Prostate gland (tissue), 2 donors: ENCODE data around the gene ECM1. TPM values are rescaled to one million over a fixed set of nuclear protein-coding genes. Genes with fewer than 3 reads are reported as not detected.

Experiments used
- DNase-seq: peaks from one replicate; pipeline ENCODE4 v3.0.0-alpha.2; 2019; ENCODE audit warnings: low spot score
- H3K27ac ChIP-seq, 2 donors: fragments of 200-600 bp; sonication (generic); 2 replicates each; pipeline ENCODE4 v1.5.1; 2017 to 2019
- H3K27me3 ChIP-seq: fragments of 200-600 bp; sonication (generic); replicated peaks from 2 replicates; pipeline ENCODE4 v1.5.1; 2019; ENCODE audit not compliant: insufficient read depth
- H3K36me3 ChIP-seq, 2 donors: fragments of 200-600 bp; sonication (generic); 1 replicate in 1 of 2; 2 replicates in 1 of 2; pipeline versions ENCODE4 v1.5.1 to v1.8.1; 2017 to 2019
- H3K4me1 ChIP-seq: fragments of 200-600 bp; sonication (generic); replicated peaks from 2 replicates; pipeline ENCODE4 v1.5.1; 2019
- H3K4me3 ChIP-seq, 2 donors: fragments of 200-600 bp; sonication (generic); 2 replicates each; pipeline ENCODE4 v1.5.1; 2017 to 2019
- H3K9me3 ChIP-seq: fragments of 200-600 bp; sonication (generic); 2 replicates; pipeline ENCODE4 v1.5.1; 2017
- CTCF ChIP-seq, 4 experiments: fragments of 200-600 bp in 2 of 4; fragments of 450-650 bp in 2 of 4; sonication (generic) in 2 of 4; IDR thresholded peaks; 1 replicate in 3 of 4; 2 replicates in 1 of 4; pipeline ENCODE4 v1.5.1; 2016 to 2019; ENCODE audit warnings: antibody characterized with exemption in 4 of 4, mild to moderate bottlenecking in 2 of 4, moderate library complexity in 2 of 4
- POLR2A ChIP-seq: fragments of 450-650 bp; IDR thresholded peaks from one replicate; pipeline ENCODE4 v1.6.1; 2016; ENCODE audit warnings: antibody characterized with exemption, mild to moderate bottlenecking
- POLR2AphosphoS5 ChIP-seq: sonication (generic); formaldehyde crosslinking; IDR thresholded peaks from one replicate; pipeline ENCODE4 v1.6.1; 2017; ENCODE audit warnings: antibody characterized with exemption
- WGBS: methylation state at CpG from one replicate; pipeline ENCODE4 v1.1.5; 2018; 5-methylcytosine and 5-hydroxymethylcytosine counted together
- intact Hi-C: fragments of 100-400 bp; cut with DNase I; formaldehyde crosslinking; loops from one replicate; pipeline ENCODE4 v1.14.2; 2022
- total RNA-seq, 2 donors: library from RNA; depleted of rRNA; stranded (reverse); fragments of >200 nt; gene quantifications; one replicate each; pipeline ENCODE4 v1.1.0, GENCODE V29; 2016

The ECM1 gene
- total RNA-seq, 2 donors from 2014 or later = 4.7 to 12.3 TPM

- H3K4me3 ChIP-seq = peak within 1 kb of the TSS; percentile 50 to 76
- intact Hi-C loops = loop anchor here (5.0 kb wide), 1 partner anchor 45 kb away; no protein-coding TSS in a partner anchor
- under 1% methylated on average over 27 of the region's 30 CpGs for WGBS
- peak; percentile 96 for DNase-seq
- H3K27ac ChIP-seq = peak within 1 kb of the TSS; percentile 63 to 80
- peaks cover 4% of the 10 kb centered on the region for H3K4me1 ChIP-seq
- H3K27me3 ChIP-seq = no peaks in the 10 kb centered on the region
- no peaks in the 10 kb centered on the region for H3K36me3 ChIP-seq
- no peaks in the 10 kb centered on the region for H3K9me3 ChIP-seq
- TF ChIP-seq POLR2A (peak; percentile 60), POLR2AphosphoS5 (peak; percentile 97), CTCF (IDR thresholded peaks at IDR 0.05) (peak in 3 of 4 experiments; percentile 16 to 77 (median 68))
These were observed 20.7 kb upstream of the ECM1 start, which contains the start of gene TARS2 for GRCh38 chr1:150486966-150487762. Gene TARS2 (plus strand): TSS chr1:150487419. CDS start chr1:150487451, 32 bp downstream.

- peak overlapping the region; percentile 63 to 80 for H3K27ac ChIP-seq
- WGBS = 3% methylated on average over 7 of the region's 7 CpGs
These were observed 20.2 kb upstream of the ECM1 start for GRCh38 chr1:150487763-150488115.

GRCh38 chr1:150493175-150493574, 14.7 kb upstream of the ECM1 start:
- WGBS = 93% methylated on average over 8 of the region's 8 CpGs
- no peaks in the 10 kb centered on the region for H3K36me3 ChIP-seq

More at GRCh38 chr1:150487763-150488115, 20.2 kb upstream of the ECM1 start:
- H3K36me3 ChIP-seq = no peaks in the 10 kb centered on the region
- intact Hi-C loops = loop anchor here (5.0 kb wide), 1 partner anchor 45 kb away; no protein-coding TSS in a partner anchor
- TF ChIP-seq POLR2A (no peak), POLR2AphosphoS5 (no peak), CTCF (IDR thresholded peaks at IDR 0.05) (no peak)
- peak overlapping the region; percentile 50 to 76 for H3K4me3 ChIP-seq
- H3K9me3 ChIP-seq = no peaks in the 10 kb centered on the region
- H3K27me3 ChIP-seq = no peaks in the 10 kb centered on the region
- no peak for DNase-seq
- peaks cover 4% of the 10 kb centered on the region for H3K4me1 ChIP-seq

DNA sequence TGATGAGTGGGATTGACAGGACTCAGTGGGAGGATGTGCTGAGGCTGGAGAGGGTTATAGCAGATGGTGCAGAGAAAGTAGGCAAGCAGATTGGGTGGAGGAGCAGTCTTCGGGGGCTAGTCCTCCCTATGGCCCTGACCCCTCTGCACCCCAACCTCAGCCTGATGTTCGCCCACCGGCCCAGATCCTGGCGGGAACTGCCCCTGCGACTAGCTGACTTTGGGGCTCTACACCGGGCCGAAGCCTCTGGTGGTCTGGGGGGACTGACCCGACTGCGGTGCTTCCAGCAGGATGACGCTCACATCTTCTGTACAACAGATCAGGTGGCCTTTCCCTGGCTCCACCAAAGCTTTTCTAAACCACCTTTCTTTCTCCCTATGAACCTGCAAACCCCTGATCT, 9.6 kb upstream of the ECM1 start:
- H3K27me3 ChIP-seq = no peaks in the 10 kb centered on the region
- H3K9me3 ChIP-seq = no peaks in the 10 kb centered on the region
- 96% methylated on average over 10 of the region's 10 CpGs for WGBS
- intact Hi-C loops = no loop called here
- H3K36me3 ChIP-seq = peaks cover 0 to 2% of the 10 kb centered on the region in 2 donors
- no peak for DNase-seq
- no peak for TF ChIP-seq CTCF (IDR thresholded peaks at IDR 0.05)
- no peak for TF ChIP-seq POLR2A
- no peak for TF ChIP-seq POLR2AphosphoS5
- H3K4me1 ChIP-seq = no peaks in the 10 kb centered on the region
- H3K27ac ChIP-seq = no peak overlapping the region
- no peak overlapping the region for H3K4me3 ChIP-seq

More at GRCh38 chr1:150493175-150493574, 14.7 kb upstream of the ECM1 start:
- no peak overlapping the region for H3K27ac ChIP-seq
- H3K9me3 ChIP-seq = no peaks in the 10 kb centered on the region
- no peak for TF ChIP-seq POLR2A
- TF ChIP-seq POLR2AphosphoS5 = no peak
- TF ChIP-seq CTCF (IDR thresholded peaks at IDR 0.05) = no peak
- no peaks in the 10 kb centered on the region for H3K4me1 ChIP-seq
- no peak overlapping the region for H3K4me3 ChIP-seq
- H3K27me3 ChIP-seq = no peaks in the 10 kb centered on the region
- intact Hi-C loops = no loop called here
- no peak for DNase-seq
